AG04450 (cell line): ENCODE measurements around the gene PSMD2. TPM values are rescaled to one million over a fixed set of nuclear protein-coding genes. Genes with fewer than 3 reads are reported as not detected.

Experiments
- CTCF ChIA-PET: fragments of 300-600, 350-600 bp; formaldehyde crosslinking; extraction: SDS; loops from one replicate; lab custom pipeline; 2022; ENCODE audit warnings: antibody characterized with exemption, inconsistent platforms; lab: Charles Lee
- POLR2A ChIA-PET: fragments of 350-600 bp; formaldehyde crosslinking; extraction: SDS; loops from one replicate; lab custom pipeline; 2021; ENCODE audit warnings: antibody characterized with exemption, inconsistent platforms; lab: Yijun Ruan, JAX
- DNase-seq: peaks from one replicate; pipeline ENCODE4 v3.0.0-alpha.2; 2011; ENCODE audit warnings: low read depth, low spot score
- H3K27ac ChIP-seq: one replicate; pipeline ENCODE4 v1.5.1; 2012; ENCODE audit warnings: low read depth, low read length, control low read depth
- H3K27me3 ChIP-seq: one replicate; pipeline ENCODE4 v1.6.0; 2012; ENCODE audit warnings: low read length; ENCODE audit not compliant: control insufficient read depth, insufficient read depth
- H3K4me3 ChIP-seq: 2 replicates; pipeline ENCODE4 v1.5.1; 2011; ENCODE audit warnings: mild to moderate bottlenecking, low read depth, low read length, control low read depth
- H3K9me3 ChIP-seq: 2 replicates; pipeline ENCODE4 v1.5.1; 2012; ENCODE audit warnings: low read length; ENCODE audit not compliant: control insufficient read depth, insufficient read depth
- CTCF ChIP-seq: IDR thresholded peaks from 2 replicates; pipeline ENCODE4 v1.5.1; 2011; ENCODE audit warnings: low read depth, low read length, control low read depth, inconsistent platforms
- polyA plus RNA-seq: library from polyadenylated mRNA; depleted of rRNA; stranded (reverse); fragments of >200 nt; gene quantifications from 2 replicates; pipeline ENCODE4 v1.2.3, GENCODE V29; 2011; rRNA removed
- small RNA-seq: library from RNA; depleted of rRNA; stranded (forward); fragments of <200 nt; gene quantifications from one replicate; pipeline ENCODE3, GENCODE V24; 2012; ENCODE audit warnings: low read depth; ENCODE audit not compliant: insufficient read length

The PSMD2 gene
- polyA plus RNA-seq, 1 experiment, result 318 TPM

GRCh38 chr3:184357248-184358123 is 58.4 kb downstream of the PSMD2 start:
- CTCF ChIA-PET, result no interaction called here
- no peak for TF ChIP-seq CTCF
- no peak overlapping the region for H3K4me3 ChIP-seq
- POLR2A ChIA-PET, result no interaction called here
- H3K27ac ChIP-seq, result no peak overlapping the region
- no peak for DNase-seq
- H3K27me3 ChIP-seq, result no peaks in the 10 kb centered on the region
- no peaks in the 10 kb centered on the region for H3K9me3 ChIP-seq

GRCh38 chr3:184358124-184358767 is 59.2 kb downstream of the PSMD2 start:
- no peak overlapping the region for H3K4me3 ChIP-seq
- CTCF ChIA-PET, result interaction anchor here (0.6 to 0.9 kb wide), 2 partner anchors 14 to 163 kb away, joined by 3 to 4 read pairs; no protein-coding TSS in a partner anchor
- DNase-seq, result no peak
- H3K27me3 ChIP-seq, result no peaks in the 10 kb centered on the region
- no peak overlapping the region for H3K27ac ChIP-seq
- H3K9me3 ChIP-seq, result no peaks in the 10 kb centered on the region
- POLR2A ChIA-PET, result no interaction called here
- TF ChIP-seq CTCF, result no peak

Small RNA genes within 50 kb of the gene (small RNA-seq; reads per million reads assigned to genes)
- gene SNORD66, result 3,623 reads per million, percentile 98 among the genes with 10 or more reads in this experiment

Other genes with a start within 250 kb of the PSMD2 start
- not detected in 2 replicates for gene HTR3C, start 246.2 kb upstream of the PSMD2 start, polyA plus RNA-seq
- gene HTR3E, start 202.2 kb upstream of the PSMD2 start, polyA plus RNA-seq, result not detected in 2 replicates
- 28.8 and 29.8 TPM in 2 replicates for gene EIF2B5, start 163.9 kb upstream of the PSMD2 start, polyA plus RNA-seq
- 29.7 and 37.8 TPM in 2 replicates for gene DVL3, start 143.9 kb upstream of the PSMD2 start, polyA plus RNA-seq
- 963 and 1,068 TPM in 2 replicates for gene AP2M1, start 124.4 kb upstream of the PSMD2 start, polyA plus RNA-seq
- gene ABCF3, start 113.0 kb upstream of the PSMD2 start, polyA plus RNA-seq, result 43.1 and 50.0 TPM in 2 replicates
- not detected in 2 replicates for gene VWA5B2, start 69.7 kb upstream of the PSMD2 start, polyA plus RNA-seq
- gene ALG3, start 50.3 kb upstream of the PSMD2 start, polyA plus RNA-seq, result 35.6 and 44.5 TPM in 2 replicates
- gene EEF1AKMT4, start 49.6 kb upstream of the PSMD2 start, polyA plus RNA-seq, result 3.2 and 4.0 TPM in 2 replicates
- gene CAMK2N2, start 37.7 kb upstream of the PSMD2 start, polyA plus RNA-seq, result 0.07 and 0.27 TPM in 2 replicates
- gene ECE2, start 23.2 kb upstream of the PSMD2 start, polyA plus RNA-seq, result not detected in 2 replicates
- 191 and 224 TPM in 2 replicates for gene EIF4G1, start 15.4 kb downstream of the PSMD2 start, polyA plus RNA-seq
- 8.5 and 9.3 TPM in 2 replicates for gene FAM131A, start 38.4 kb downstream of the PSMD2 start, polyA plus RNA-seq
- gene CLCN2, start 62.4 kb downstream of the PSMD2 start, polyA plus RNA-seq, result 1.7 and 2.1 TPM in 2 replicates
- 81.2 and 94.4 TPM in 2 replicates for gene POLR2H, start 62.5 kb downstream of the PSMD2 start, polyA plus RNA-seq
- gene THPO, start 79.0 kb downstream of the PSMD2 start, polyA plus RNA-seq, result 0.06 TPM in 1 of 2 replicates, not detected in the other
- gene CHRD, start 80.8 kb downstream of the PSMD2 start, polyA plus RNA-seq, result 0.11 and 0.12 TPM in 2 replicates